ENCODE data around the gene NMBR. TPM values are rescaled to one million over a fixed set of nuclear protein-coding genes. Genes with fewer than 3 reads are reported as not detected.
"Not testable (repeated sequence)": the region's sequence is repeated elsewhere in the genome, so short reads cannot be mapped to it uniquely, and the experiment has no call there.

The NMBR gene
- total RNA-seq, 2 donors from 2014 or later: 0.33 TPM; not detected in 1

DNA sequence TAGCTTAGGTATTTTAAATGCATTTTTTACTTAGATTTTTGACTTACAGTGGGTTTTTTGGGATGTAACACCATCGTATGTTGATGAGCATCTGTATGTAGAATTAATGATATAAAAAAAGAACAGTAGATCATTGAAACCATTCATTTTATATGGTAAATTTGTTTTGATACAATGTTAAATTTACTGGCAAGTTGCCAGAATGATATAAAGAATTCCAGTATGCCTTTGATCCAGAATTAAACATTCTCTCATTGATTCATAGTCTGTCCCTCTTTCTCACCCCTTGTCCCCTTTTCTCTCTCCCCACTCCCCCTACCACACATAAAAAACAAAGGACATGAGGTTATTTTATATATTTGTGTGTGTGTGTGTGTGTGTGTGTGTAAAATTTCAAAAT, 45.4 kb upstream of the NMBR start:
- Mint-ChIP-seq H3K27ac (no peak overlapping the region), H3K36me3 (ENCODE audit: low read depth) (peaks cover 15% of the 10 kb centered on the region), H3K27me3 (ENCODE audit: insufficient read depth) (no peaks in the 10 kb centered on the region), H3K4me3 (no peak overlapping the region), H3K4me1 (no peaks in the 10 kb centered on the region), H3K9me3 (no peaks in the 10 kb centered on the region)
- Histone ChIP-seq H3K4me1 (ENCODE audit: control insufficient read depth, insufficient read depth, low read length) (no peaks in the 10 kb centered on the region), H3K36me3 (ENCODE audit: control insufficient read depth, insufficient read depth, low read length) (peaks cover 24% of the 10 kb centered on the region), H3K27me3 (ENCODE audit: control insufficient read depth, insufficient read depth, low read length, poor library complexity, severe bottlenecking) (no peaks in the 10 kb centered on the region), H3K4me3 (ENCODE audit: low read length) (no peak overlapping the region), H3K9me3 (ENCODE audit: control insufficient read depth, low read length) (no peaks in the 10 kb centered on the region), H3K27ac (ENCODE audit: low read depth, low read length) (no peak overlapping the region), H3K9ac (ENCODE audit: extremely low read depth, low read length, poor library complexity, severe bottlenecking) (no peak overlapping the region)
- WGBS, 2 experiments (ENCODE audit: insufficient coverage in 1 of 2, insufficient read length in 1 of 2): 73% methylated on average over 1 of the region's 1 CpG; no CpG with 5 or more reads in 1 of the 2 experiments
- DNase-seq: no peak
- no peak for TF ChIP-seq CTCF (conservative IDR thresholded peaks at IDR 0.05)

GRCh38 chr6:142189057-142189456, 42.1 kb upstream of the NMBR start:
- H3K36me3 ChIP-seq (ENCODE audit: control insufficient read depth, insufficient read depth, low read length): peaks cover 18% of the 10 kb centered on the region
- Mint-ChIP-seq H3K27ac (no peak overlapping the region), H3K27me3 (ENCODE audit: insufficient read depth) (no peaks in the 10 kb centered on the region), H3K4me3 (no peak overlapping the region), H3K4me1 (no peaks in the 10 kb centered on the region), H3K9me3 (no peaks in the 10 kb centered on the region), H3K36me3 (ENCODE audit: low read depth) (peaks cover 12% of the 10 kb centered on the region)
- no peak overlapping the region for H3K27ac ChIP-seq (ENCODE audit: low read depth, low read length)
- no peak for DNase-seq
- no peak overlapping the region for H3K9ac ChIP-seq (ENCODE audit: extremely low read depth, low read length, poor library complexity, severe bottlenecking)
- H3K27me3 ChIP-seq (ENCODE audit: control insufficient read depth, insufficient read depth, low read length, poor library complexity, severe bottlenecking): no peaks in the 10 kb centered on the region
- no peak overlapping the region for H3K4me3 ChIP-seq (ENCODE audit: low read length)
- TF ChIP-seq CTCF (conservative IDR thresholded peaks at IDR 0.05): no peak
- no peaks in the 10 kb centered on the region for H3K4me1 ChIP-seq (ENCODE audit: control insufficient read depth, insufficient read depth, low read length)
- 95 to 100% methylated on average over 2 of the region's 2 CpGs for WGBS, 2 experiments (ENCODE audit: insufficient coverage in 1 of 2, insufficient read length in 1 of 2)
- no peaks in the 10 kb centered on the region for H3K9me3 ChIP-seq (ENCODE audit: control insufficient read depth, low read length)

- H3K36me3 Mint-ChIP-seq (ENCODE audit: low read depth): peaks cover 12% of the 10 kb centered on the region
- H3K27me3 Mint-ChIP-seq (ENCODE audit: insufficient read depth); H3K4me3 ChIP-seq (ENCODE audit: low read length); H3K4me1 ChIP-seq (ENCODE audit: control insufficient read depth, insufficient read depth, low read length); H3K27ac Mint-ChIP-seq; H3K9me3 ChIP-seq (ENCODE audit: control insufficient read depth, low read length); H3K27ac ChIP-seq (ENCODE audit: low read depth, low read length); H3K9me3 Mint-ChIP-seq; H3K4me3 Mint-ChIP-seq; H3K9ac ChIP-seq (ENCODE audit: extremely low read depth, low read length, poor library complexity, severe bottlenecking); H3K27me3 ChIP-seq (ENCODE audit: control insufficient read depth, insufficient read depth, low read length, poor library complexity, severe bottlenecking); H3K4me1 Mint-ChIP-seq: not testable (repeated sequence)
- peak; percentile 69 for TF ChIP-seq CTCF (conservative IDR thresholded peaks at IDR 0.05)
- 98 to 100% methylated on average over 6 to 7 of the region's 8 CpGs for WGBS, 2 experiments (ENCODE audit: insufficient coverage in 1 of 2, insufficient read length in 1 of 2)
- H3K36me3 ChIP-seq (ENCODE audit: control insufficient read depth, insufficient read depth, low read length): peaks cover 13% of the 10 kb centered on the region
- DNase-seq: peak; percentile 53
Observed at GRCh38 chr6:142188341-142188740, 41.4 kb upstream of the NMBR start.
